ENCODE results near the gene GRAMD1B. TPM values are rescaled to one million over a fixed set of nuclear protein-coding genes. Genes with fewer than 3 reads are reported as not detected.

The GRAMD1B gene
- polyA plus RNA-seq (2011; rRNA removed) (2.1 and 2.7 TPM in 2 replicates), polyA minus RNA-seq (2011; rRNA and poly(A)+ RNA removed) (4.1 and 5.6 TPM in 2 replicates)

DNA sequence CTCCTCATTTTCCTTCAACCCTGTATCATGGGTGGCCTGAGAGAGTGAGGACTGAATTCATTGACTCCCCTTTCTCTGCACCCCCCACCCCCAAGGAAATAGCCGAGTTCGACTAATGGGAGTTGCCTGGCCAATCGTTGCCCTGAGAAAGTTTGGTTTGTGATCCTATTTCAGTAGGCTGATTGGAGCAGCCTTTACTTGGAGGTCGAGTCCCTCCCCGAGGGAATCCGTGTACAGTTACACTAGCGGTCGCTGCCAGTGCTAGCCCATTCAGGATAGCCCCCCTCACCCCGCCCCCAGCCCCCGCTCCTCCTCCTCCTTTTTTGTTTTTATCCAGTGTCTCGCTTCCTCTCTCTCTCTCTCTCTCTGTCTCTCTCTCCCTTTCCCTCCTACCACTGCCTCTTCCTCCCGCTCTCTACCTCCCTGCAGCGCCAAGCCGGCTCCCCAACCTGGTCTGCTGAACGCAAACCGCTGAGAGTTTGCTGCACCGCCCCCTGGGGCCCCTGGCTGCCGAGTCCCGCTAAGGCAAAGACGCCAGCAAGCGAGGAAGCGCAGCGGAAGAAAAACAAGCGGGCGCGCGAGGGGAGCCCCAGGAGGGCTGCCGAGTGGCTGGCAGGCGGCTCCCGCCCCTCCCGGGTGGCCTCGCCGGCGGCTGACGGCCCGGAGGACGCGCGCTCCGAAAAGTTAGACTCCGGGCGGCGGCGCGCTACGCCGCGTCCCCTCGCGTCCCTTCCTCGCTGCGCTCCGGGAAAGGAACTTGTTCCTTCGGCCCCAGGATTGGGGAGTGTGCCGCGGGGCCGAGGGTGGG, at the start of gene GRAMD1B:
TSS of gene GRAMD1B (plus strand) at position 357 of the 808 bp plus-strand sequence. CDS start 524 bp downstream, outside the sequence.
- peak within 1 kb of the TSS; percentile 78 for H3K4me3 ChIP-seq (ENCODE audit: low read depth, low read length)
- H3K9me3 ChIP-seq (ENCODE audit: control insufficient read depth, insufficient read depth, low read length) = peaks cover 3% of the 10 kb centered on the region; the same call in 1 of the 2 replicates
- H3K27me3 ChIP-seq (ENCODE audit: control insufficient read depth, insufficient read depth, low read length) = peaks cover 5% of the 10 kb centered on the region
- peak; percentile 30 for DNase-seq (ENCODE audit: low read depth, low spot score)
- peak within 1 kb of the TSS; percentile 52 for H3K27ac ChIP-seq (ENCODE audit: low read depth, low read length)
- peak; percentile 38 for TF ChIP-seq CTCF (IDR thresholded peaks at IDR 0.05; ENCODE audit: low read depth, low read length)
- CTCF ChIA-PET = interaction anchor here (0.6 to 1.1 kb wide), 2 partner anchors 151 to 169 kb away, joined by 4 to 6 read pairs; no protein-coding TSS in a partner anchor
- POLR2A ChIA-PET = no interaction called here

DNA sequence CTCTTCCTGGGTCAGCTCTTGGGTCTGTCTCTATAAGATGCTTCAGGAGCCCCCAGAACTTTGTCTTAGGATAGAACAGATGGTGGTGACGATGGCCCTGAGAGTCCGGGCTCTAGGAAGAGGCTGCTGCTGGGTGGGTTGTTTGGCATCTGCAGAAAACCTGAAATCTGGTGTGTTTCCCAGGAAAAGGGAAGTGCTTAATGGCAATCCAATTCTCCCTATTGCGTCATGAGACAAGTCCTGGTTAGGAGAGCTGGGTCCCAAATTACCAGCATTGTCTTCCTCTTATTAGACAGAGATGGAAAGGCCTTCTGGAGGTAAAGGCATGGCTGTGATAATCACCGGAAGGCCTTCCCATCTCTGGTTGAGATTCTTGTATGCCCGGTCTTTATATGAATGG, 48.9 kb upstream of the GRAMD1B start:
- no peaks in the 10 kb centered on the region for H3K9me3 ChIP-seq (ENCODE audit: control insufficient read depth, insufficient read depth, low read length)
- ChIA-PET CTCF (interaction anchor here (1.4 kb wide), 1 partner anchor 25 kb away, joined by 3 read pairs; no protein-coding TSS in a partner anchor), POLR2A (no interaction called here)
- peaks cover 28% of the 10 kb centered on the region for H3K27me3 ChIP-seq (ENCODE audit: control insufficient read depth, insufficient read depth, low read length)
- no peak for TF ChIP-seq CTCF (IDR thresholded peaks at IDR 0.05; ENCODE audit: low read depth, low read length)
- no peak overlapping the region for H3K27ac ChIP-seq (ENCODE audit: low read depth, low read length)
- H3K4me3 ChIP-seq (ENCODE audit: low read depth, low read length) = no peak overlapping the region
- DNase-seq (ENCODE audit: low read depth, low spot score) = no peak

DNA sequence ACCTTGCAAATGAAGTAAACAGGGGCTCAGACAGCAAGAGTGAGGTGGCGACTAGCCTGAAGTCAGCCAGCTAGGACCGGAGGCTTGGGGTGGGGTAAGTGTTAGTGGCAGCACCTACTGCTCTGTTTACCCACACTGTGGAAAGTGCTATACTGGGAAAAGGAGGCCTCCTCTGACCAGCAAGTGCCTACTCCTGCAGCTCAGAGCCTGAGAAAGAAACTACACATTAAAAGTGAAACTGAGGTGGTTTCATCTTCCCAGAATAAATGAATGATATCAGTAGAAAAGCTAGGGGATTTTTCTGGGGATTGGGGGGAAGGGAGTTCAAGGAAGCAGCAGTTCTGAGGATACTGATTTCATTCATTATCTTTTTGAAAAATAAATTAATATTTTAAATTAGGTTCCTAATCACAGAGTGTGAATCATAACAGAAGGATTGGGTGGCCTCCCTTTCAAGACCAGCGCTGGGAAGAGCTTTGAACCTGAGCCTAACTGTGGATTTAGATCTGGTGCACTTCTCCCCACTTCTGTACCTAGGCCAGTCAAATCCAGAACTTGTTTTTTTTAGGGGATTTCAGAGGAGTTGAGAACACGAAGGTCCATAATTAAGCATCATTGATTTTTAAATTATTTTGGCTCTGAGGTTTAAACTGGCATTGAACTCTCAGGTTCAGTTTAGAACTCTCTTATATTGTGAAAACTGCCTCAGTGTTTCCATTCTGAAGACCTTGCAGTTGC, 48.1 kb upstream of the GRAMD1B start:
- no peak overlapping the region for H3K27ac ChIP-seq (ENCODE audit: low read depth, low read length)
- H3K27me3 ChIP-seq (ENCODE audit: control insufficient read depth, insufficient read depth, low read length) = peaks cover 21% of the 10 kb centered on the region
- CTCF ChIA-PET = interaction anchor here (1.4 kb wide), 1 partner anchor 24 kb away, joined by 3 read pairs; no protein-coding TSS in a partner anchor
- no peaks in the 10 kb centered on the region for H3K9me3 ChIP-seq (ENCODE audit: control insufficient read depth, insufficient read depth, low read length)
- DNase-seq (ENCODE audit: low read depth, low spot score) = no peak
- POLR2A ChIA-PET = no interaction called here
- TF ChIP-seq CTCF (IDR thresholded peaks at IDR 0.05; ENCODE audit: low read depth, low read length) = no peak
- no peak overlapping the region for H3K4me3 ChIP-seq (ENCODE audit: low read depth, low read length)

GRCh38 chr11:123382555-123383074, 47.5 kb upstream of the GRAMD1B start:
- TF ChIP-seq CTCF (IDR thresholded peaks at IDR 0.05; ENCODE audit: low read depth, low read length) = no peak
- CTCF ChIA-PET = no interaction called here
- POLR2A ChIA-PET = no interaction called here
- Histone ChIP-seq H3K27ac (ENCODE audit: low read depth, low read length) (no peak overlapping the region), H3K9me3 (ENCODE audit: control insufficient read depth, insufficient read depth, low read length) (no peaks in the 10 kb centered on the region), H3K27me3 (ENCODE audit: control insufficient read depth, insufficient read depth, low read length) (peaks cover 18% of the 10 kb centered on the region), H3K4me3 (ENCODE audit: low read depth, low read length) (no peak overlapping the region)
- DNase-seq (ENCODE audit: low read depth, low spot score) = no peak

Data from AG04450 (cell line).